Stimulated activated CD8-positive, alpha-beta memory T cell treated with anti-CD3 and anti-CD28 coated beads, Interleukin-12 subunit alpha, Interleukin-12 subunit beta, amount 100 ng/mL, for 24 hours (primary cell): ENCODE data around the gene PCGF1.

Source experiments
- DNase-seq: peaks from one replicate; pipeline ENCODE4 v3.0.0-alpha.2; 2020; ENCODE audit errors: extremely low read depth

The PCGF1 gene

GRCh38 chr2:74507145-74507925 lies at the start of gene PCGF1:
Gene PCGF1 (minus strand): TSS chr2:74507695. CDS start chr2:74507668, 27 bp downstream.
- peak; percentile 96 for DNase-seq

DNA sequence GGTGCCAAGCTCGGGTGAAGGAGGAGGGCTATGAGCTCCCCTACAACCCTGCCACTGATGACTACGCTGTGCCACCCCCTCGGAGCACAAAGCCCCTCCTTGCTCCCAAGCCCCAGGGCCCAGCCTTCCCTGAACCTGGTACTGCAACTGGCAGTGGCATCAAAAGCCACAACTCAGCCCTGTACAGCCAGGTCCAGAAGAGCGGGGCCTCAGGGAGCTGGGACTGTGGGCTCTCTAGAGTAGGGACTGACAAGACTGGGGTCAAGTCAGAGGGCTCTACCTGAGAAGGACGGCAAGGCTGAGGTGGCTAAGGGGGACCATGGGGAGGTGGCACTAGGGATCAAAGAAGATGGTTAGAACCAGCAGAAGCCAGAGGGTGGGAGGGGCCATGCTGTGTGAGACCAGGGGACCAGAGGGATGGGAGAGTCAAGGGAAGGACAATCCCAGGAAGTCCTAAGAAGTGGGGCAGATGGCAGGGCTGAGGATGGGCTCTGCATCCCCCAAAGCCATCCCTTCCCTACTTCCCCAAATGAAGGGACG lies 49.4 kb upstream of the PCGF1 start:
- DNase-seq: no peak

DNA sequence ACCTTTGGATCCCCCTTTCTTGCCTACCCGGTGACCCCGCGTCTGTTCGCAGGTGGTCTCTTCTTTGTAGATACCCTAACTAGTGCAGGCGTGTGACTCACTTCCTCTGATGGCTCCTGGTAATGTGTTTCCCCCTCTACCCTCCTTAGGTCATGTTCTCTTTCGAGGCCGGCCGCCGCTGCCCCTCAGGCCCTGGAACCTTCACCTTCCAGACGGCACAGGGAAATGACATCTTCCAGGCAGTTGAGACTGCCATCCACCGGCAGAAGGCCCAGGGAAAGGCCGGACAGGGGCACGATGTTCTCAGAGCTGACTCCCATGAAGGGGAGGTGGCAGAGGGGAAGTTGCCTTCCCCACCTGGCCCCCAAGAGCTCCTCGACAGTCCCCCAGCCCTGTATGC lies 48.7 kb upstream of the PCGF1 start:
- DNase-seq: no peak

GRCh38 chr2:74555610-74556103 lies 48.2 kb upstream of the PCGF1 start:
- DNase-seq: no peak

GRCh38 chr2:74554820-74555531 lies 47.5 kb upstream of the PCGF1 start:
- DNase-seq: no peak

DNA sequence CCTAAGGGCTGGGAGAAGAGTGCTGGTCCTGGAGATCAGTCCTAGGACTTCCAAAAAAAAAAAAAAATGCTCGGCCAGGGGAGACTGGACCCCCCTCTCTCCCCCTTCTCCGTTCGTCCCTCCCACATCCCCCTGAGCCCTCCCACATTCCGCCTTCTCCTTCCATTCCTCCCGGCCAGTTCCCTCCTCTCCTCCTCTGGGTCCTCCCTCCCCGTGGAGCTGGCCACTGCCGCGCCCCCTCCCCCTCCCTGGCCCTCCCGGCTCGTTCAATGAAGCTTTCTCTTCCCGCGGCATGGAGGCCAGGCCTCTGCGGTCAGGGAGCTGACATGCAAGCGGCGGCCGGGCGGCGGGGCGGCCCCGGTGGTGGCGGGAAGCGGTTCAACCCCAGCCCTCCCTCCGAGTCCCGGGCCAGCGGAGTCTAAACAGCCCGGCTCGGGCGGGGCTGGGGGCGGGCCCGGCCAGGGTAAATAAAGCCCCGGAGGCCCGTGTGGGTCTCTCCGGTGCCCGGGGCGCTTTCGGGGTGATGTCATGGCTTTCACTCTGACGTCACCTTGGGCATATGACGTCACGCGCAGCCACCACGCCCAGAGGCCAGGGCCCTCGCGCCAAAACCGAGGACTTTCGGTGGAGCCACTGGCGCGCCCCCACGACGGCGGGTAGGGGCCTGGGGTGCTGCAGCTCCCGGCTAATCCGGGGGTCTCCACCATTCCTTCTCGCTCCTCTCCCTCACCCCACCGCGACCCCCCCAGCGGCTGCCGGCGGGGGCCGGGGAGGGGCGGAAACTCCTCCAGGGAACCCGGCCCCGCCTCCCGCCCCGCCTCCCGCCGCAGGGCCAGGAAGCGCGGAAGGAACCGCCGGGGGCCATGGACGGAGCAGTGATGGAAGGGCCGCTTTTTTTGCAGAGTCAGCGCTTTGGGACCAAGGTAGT lies 46.7 kb upstream of the PCGF1 start, which contains the start of the genes DOK1 and LOXL3:
DOK1 (plus strand) TSS at position 829 of the 928 bp plus-strand sequence; CDS start at position 864, 35 bp downstream.
LOXL3 (minus strand) TSS at position 51 of the 928 bp plus-strand sequence. CDS start 1,308 bp downstream, outside the sequence.
- peak; percentile 68 for DNase-seq

GRCh38 chr2:74552914-74553811 lies 45.7 kb upstream of the PCGF1 start:
- DNase-seq: no peak

- DNase-seq: no peak
Measured at GRCh38 chr2:74551942-74552913, 44.7 kb upstream of the PCGF1 start.

DNA sequence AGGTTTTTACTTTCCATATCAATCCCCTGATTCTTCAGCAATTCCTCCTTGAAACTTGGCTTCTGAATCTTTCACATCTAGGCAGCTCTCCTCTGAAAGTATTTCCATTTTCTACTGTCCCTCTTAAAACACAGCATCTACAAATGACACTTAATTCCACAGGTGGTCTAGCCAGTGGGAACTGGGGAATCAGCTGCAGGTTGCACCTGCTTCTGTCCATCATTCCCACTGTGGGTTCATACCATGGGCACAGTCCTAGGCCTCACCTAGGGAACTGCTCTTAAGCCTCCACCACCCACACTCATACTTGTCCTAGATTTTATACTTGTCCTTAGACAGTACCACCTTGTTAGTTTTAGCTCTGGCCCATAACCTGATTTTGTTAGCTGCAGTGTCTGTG lies 44.0 kb upstream of the PCGF1 start:
- no peak for DNase-seq

GRCh38 chr2:74550231-74550630 lies 42.7 kb upstream of the PCGF1 start:
- no peak for DNase-seq

DNA sequence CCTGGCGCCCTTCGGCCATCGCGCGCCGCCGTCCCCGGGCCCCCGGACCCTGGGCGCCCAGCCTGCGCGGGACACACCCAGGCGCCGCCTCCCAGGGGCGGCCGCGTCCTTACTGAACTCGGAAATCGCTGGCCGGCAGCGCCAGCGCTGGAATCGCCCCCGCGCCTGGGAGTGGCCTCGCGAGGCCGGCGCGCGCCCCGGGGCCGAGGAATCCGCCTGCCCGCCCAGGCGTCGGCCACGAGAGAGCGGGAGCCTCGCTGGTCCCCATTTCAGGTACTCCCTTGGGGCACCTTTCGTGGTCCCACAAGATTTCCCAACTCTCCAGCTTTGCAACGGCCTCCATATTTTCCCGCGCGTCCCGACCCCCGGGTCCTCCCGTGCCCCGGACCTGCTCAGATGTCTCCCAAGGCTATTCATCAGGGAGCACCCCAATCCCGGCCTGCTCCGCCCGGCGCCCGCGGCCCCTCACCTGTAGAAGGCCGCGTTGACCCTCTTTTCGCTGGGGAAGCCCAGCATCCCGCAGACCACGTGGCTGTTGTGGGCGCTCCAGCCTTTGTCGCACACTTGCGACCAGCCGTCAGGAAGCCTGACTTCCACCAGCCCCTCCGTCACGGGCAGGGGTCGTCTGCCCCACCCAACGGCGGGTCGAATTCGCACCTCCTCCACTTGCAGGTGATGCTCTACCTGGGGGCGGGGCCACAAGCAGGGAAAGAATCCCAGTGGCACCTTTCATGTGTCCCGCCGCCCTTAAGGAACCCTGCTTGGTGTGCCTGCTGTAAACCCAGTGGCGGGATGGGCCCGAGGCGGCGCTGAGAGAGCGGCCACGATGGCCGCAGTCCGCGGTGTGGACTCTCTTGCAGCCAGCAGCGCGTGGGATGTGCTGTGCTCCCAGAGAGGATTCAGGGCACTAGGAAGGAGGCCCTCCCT lies 41.7 kb upstream of the PCGF1 start:
- DNase-seq: no peak

DNA sequence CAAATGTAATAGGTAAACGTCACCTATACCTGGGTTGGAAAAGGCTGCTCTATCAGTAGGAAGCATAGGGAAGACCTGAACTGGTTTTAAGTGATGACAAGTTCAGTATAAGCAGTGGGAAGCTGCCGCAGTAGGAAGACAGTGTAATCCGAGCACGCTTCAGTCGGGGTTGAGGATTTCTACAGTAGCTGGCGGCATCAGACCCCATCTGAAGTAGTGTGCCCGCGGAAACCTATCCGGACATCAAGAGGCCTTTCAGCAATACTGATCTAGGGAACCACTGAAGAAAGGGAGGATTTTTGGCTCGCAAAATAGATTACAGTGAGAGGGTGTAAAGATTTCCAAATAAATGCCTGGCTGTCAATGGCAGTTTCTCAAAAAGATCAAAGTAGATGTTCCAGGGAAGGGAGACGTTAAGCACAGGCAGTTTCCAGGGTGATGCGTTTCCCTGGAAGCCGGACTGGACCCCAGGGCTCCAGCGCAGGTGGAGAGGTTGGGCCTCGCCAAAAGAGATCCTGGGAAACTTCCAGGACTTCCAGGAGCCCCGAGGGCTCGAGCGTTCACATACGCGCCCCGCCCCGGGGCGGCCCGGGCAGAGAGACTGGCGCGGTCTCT lies 40.9 kb upstream of the PCGF1 start:
- no peak for DNase-seq

- no peak for DNase-seq
Measured at GRCh38 chr2:74546004-74546403, 38.5 kb upstream of the PCGF1 start.

DNA sequence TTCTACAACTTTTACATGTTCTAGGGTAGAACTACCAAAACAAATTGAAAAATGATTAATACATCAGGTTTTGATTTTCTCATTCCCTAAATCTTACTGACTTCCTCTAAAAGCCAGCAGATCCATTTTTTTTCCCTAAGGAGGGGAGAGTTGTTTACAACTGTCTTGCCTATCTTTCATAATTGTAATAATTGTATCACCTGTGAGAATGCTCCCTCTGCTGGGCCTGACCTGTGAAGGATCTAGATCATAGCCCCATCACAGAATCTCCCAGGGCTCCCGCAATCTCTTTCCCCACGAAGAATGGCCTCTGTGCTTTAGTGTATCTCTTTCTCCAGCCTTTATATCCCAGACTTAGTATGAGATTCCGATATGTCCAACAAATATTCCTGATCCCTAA lies 37.1 kb upstream of the PCGF1 start:
- no peak for DNase-seq

GRCh38 chr2:74542978-74543377 lies 35.5 kb upstream of the PCGF1 start:
- no peak for DNase-seq

DNA sequence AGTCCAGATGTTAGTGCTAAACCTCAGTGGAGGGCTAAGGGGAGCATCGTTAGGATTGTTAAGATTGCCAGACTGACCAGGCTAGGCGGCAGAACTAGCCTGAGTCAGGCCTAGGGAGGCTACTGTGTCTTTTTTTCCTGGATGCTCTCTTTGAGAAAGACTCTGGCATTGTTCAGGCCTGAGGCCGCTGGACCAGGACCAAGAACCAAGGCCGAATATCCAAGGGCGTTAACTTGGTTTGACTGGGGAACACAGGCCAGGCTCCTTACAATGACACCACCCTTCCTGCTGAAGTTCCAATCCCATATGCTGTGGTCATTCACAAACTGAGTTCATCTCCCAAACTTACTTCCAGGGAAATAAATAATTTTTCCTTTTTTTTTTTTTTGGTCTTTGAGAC lies 32.8 kb upstream of the PCGF1 start:
- DNase-seq: no peak

DNA sequence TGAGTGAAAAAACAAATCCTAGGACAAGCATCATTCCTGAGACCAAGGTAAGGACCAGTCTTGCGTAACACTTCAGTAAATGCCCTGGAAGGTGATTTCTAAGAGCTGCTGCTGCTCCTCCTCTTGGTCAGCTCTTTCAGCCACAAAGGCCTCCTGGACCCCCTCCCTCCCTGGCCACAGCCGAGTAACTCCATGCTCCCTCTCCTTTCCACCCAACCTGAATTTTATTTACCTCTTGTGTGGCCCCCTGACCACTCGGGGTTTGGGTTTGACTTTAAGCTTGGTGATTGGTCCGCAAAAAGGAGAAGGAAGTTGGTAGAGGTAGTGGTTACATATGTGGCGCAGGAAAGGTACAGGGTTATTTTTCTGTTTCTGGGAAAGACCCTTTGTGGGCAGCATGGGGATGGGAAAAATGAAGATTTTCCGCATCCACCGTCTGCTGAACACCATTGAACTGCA lies 31.4 kb upstream of the PCGF1 start:
- no peak for DNase-seq

DNA sequence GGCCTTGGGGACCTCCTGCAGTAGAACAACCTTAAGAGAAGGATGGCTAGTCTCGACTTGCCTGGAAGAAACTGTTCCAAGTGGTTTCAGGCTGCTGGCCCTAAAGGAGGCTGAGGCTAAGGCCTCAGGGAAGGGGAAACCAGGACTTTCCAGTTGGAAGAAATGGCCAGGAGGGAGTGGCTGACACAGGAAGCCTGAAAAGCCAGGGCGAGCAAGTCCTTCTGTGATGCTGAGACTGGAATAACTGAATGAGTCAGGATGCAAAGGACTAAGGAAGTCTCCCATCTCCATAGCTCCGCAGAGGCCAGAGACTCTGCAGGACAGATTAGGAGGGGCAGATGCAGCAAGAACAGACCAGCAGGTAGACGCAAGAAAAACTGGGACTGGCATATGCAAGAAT lies 29.6 kb upstream of the PCGF1 start:
- DNase-seq: no peak
